PC-3 (cell line): Measurements from ENCODE around the gene CNTN2.

Experiments
- CTCF ChIP-seq: fragments of 300-600 bp; sonication (generic); conservative IDR thresholded peaks from 2 replicates; pipeline ENCODE4 v1.5.1; 2017; ENCODE audit warnings: antibody characterized with exemption, low read depth, mild to moderate bottlenecking, low read length
- EZH2 ChIP-seq: fragments of 300-600 bp; sonication (generic); IDR thresholded peaks from one replicate; pipeline ENCODE4 v1.6.1; 2017; ENCODE audit warnings: antibody characterized with exemption, mild to moderate bottlenecking, low read length; ENCODE audit not compliant: unreplicated experiment

GRCh38 chr1:205074513-205074912 is 31.5 kb downstream of the CNTN2 start:
- no peak for TF ChIP-seq CTCF
- no peak for TF ChIP-seq EZH2
